Coronary artery (tissue), 2 donors: ENCODE data around the gene MAP4K5.
A peak's percentile ranks its signal among the peaks of the same experiment; 100 is the strongest.

Experiments
- DNase-seq: peaks from one replicate; pipeline ENCODE4 v3.0.0-alpha.2; 2017; ENCODE audit warnings: low spot score
- H3K27ac ChIP-seq, 2 donors: fragments of 200-600 bp; sonication (generic); one replicate each; pipeline ENCODE4 v1.5.1; 2016 to 2019
- H3K4me3 ChIP-seq: fragments of 200-600 bp; sonication (generic); 2 replicates; pipeline ENCODE4 v1.5.1; 2016; ENCODE audit warnings: mild to moderate bottlenecking, moderate library complexity
- CTCF ChIP-seq: fragments of 200-600 bp; sonication (generic); IDR thresholded peaks from one replicate; pipeline ENCODE4 v1.5.1; 2019; ENCODE audit warnings: antibody characterized with exemption

The MAP4K5 gene

GRCh38 chr14:50524060-50524459 is 8.3 kb downstream of the MAP4K5 start:
- no peak overlapping the region for H3K4me3 ChIP-seq

GRCh38 chr14:50523271-50524041 is 8.9 kb downstream of the MAP4K5 start:
- no peak for DNase-seq
- Histone ChIP-seq H3K27ac (no peak overlapping the region), H3K4me3 (no peak overlapping the region)
- no peak for TF ChIP-seq CTCF

More at GRCh38 chr14:50524060-50524459, 8.3 kb downstream of the MAP4K5 start:
- no peak for DNase-seq
- no peak overlapping the region for H3K27ac ChIP-seq
- TF ChIP-seq CTCF: no peak

GRCh38 chr14:50521912-50522341 is 10.4 kb downstream of the MAP4K5 start:
- Histone ChIP-seq H3K4me3 (peak overlapping the region; percentile 4), H3K27ac (peak overlapping the region in 1 of 2 donors; percentile 64)
- no peak for DNase-seq
- TF ChIP-seq CTCF: no peak

GRCh38 chr14:50520947-50521815 is 11.2 kb downstream of the MAP4K5 start:
- Histone ChIP-seq H3K4me3 (peak overlapping the region; percentile 4), H3K27ac (peak overlapping the region in 1 of 2 donors; percentile 64)
- TF ChIP-seq CTCF: no peak

GRCh38 chr14:50516091-50516490 is 16.3 kb downstream of the MAP4K5 start:
- Histone ChIP-seq H3K27ac (no peak overlapping the region), H3K4me3 (no peak overlapping the region)
- TF ChIP-seq CTCF: no peak
- no peak for DNase-seq

More at GRCh38 chr14:50520947-50521815, 11.2 kb downstream of the MAP4K5 start:
- no peak for DNase-seq

- H3K4me3 ChIP-seq: no peak overlapping the region
- TF ChIP-seq CTCF: no peak
- no peak for DNase-seq
- no peak overlapping the region for H3K27ac ChIP-seq
These were observed 19.9 kb downstream of the MAP4K5 start for GRCh38 chr14:50512463-50512862.
